Stimulated activated CD4-positive, alpha-beta T cell treated with anti-CD3 and anti-CD28 coated beads, Interleukin-2, amount 100 ng/mL, for 48 hours (primary cell): ENCODE results near the gene GPR157.

Experiments used
- DNase-seq, 2 donors: peaks; one replicate each; pipeline ENCODE4 v3.0.0-alpha.2; 2020

GPR157 gene

DNA sequence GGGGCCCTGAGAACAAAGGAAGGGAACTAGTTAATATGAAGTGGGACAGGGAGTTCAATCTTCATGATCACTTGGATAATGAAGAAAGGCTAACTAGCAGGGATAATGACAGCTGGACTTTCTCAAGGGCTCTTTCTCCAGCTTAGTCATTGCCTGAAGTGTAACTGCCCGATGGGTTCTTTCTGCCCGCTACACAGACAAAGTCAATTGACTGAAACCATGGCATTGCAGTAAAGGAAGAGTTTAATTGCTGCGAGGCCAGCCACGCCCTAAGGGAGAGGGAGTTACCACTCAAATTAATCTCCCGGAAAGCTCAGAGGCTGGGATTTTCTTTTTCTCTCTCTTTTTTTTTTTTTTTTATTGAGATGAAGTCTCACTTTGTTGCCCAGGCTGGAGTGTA, 42.9 kb downstream of the GPR157 start:
- no peak for DNase-seq

DNA sequence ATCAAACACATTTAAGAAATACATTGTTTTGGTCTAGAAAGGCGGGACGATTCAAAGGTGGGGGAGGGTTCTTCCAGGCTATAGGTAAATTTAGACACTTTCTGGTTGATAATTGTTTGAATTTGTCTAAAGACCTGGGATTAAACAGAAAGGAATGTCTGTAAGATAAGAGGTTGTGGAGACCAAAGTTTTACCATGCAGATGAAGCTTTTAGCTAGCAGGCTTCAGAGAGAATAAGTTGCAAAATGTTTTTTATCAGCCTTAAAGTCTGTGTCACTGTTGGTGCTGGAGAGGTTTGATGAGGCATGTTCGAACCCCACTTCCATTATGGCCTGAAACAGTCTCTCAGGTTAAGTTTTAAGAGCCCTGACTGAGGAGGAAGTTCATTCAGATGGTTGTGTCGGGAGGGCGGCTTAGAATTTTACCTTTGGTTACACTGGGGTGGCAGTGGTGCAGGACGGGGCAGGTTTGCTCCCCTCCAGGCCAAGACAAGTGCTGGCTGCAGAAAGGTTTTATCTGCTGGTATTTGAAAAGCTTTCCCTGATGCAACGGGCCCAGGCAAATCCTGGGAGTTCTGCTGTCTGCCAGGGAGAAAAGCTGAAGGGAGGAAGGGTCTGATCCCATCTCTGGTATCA, 43.5 kb downstream of the GPR157 start:
- DNase-seq: no peak

DNA sequence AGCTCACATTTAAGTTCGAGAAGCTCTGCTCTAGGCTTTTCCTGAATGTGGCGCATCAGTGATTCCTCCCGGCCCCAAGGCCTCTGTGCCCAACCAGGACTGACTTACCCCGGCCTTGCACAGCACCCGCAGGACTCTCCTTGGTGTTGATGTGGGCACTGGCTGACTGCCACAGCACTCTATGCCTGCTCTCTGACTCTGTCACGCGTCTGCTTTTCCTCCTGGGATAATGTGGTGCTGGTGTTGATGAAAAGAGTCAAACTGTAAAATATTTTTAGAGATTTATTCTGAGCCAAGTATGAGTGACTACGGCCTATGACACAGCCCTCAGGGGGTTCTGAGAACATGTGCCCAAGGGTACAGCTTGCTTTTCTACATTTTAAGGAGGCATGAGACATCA, 44.0 kb downstream of the GPR157 start:
- no peak for DNase-seq

DNA sequence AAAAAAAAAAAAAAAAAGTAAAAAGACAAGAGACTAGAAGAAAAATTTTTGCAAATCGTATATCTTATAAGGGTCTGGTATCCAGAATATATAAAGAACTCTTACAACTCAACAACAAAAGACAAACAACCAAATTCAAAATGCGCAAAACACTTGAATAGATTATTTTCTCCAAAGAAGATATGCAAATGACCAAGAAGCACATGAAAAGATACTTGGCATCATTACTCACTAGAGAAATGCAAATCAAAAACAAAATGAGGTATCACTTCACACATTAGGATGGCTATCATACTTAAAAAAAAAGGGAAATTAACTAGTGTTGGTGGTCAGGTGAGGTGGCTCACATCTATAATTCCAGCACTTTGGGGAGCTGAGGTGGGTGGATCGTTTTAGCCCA, 47.4 kb downstream of the GPR157 start:
- DNase-seq: no peak

DNA sequence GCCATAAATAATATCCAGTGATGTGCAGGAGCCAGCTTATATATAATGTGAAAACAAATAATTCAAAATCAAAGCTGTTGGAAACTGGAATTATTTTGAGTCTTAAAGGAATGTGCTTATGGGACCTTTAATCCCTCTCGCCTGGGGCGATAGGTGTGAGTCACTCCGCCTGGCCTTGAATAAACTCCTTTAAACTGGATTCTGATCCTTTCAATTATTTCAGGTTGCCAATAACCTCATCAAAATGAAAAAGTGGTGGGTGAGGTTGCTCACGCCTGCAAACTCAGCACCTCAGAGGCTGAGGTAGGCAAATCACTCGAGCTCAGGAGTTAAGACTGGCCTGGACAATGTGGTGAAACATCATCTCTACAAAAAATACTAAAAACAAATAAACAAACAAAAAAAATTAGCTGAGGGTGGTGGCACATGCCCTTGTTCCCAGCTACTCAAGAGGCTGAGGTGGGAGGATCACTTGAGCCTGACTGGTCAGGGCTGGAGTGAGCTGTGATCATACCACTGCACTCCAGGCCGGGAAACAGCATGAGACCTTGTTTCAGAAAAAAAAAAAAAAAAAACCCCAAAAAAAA, 48.1 kb downstream of the GPR157 start:
- DNase-seq: no peak

DNA sequence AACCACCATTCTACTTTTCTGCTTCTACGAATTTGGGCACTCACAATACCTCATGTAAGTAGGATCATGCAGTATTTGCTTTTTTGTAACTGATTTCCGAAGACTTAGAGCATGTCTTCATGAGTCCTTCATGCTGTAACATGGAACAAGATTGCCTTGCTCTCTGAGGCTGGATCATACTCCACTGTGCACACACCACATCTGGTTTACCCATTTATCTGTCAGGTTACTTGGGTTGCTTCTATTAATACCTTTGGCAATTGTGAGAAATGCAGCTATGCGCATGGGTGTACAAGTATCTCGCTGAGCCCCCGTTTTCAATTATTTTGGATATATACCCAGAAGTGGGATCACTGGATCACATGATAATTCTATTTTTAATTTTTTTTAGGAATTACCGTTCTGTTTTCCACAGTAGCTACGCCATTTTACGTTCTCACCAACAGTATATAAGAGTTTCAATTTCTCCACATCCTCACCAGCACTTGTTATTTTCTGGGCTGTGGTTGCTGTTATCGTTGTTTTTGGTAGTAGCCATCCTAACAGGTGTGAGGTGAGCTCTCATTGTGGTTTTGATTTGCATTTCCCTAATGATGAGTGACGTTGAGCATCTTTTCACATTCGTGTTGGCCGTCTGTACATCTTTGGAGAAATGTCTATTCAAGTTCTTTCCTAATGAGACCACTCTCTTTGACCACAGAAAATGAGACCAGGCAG, 48.8 kb downstream of the GPR157 start:
- no peak for DNase-seq

DNA sequence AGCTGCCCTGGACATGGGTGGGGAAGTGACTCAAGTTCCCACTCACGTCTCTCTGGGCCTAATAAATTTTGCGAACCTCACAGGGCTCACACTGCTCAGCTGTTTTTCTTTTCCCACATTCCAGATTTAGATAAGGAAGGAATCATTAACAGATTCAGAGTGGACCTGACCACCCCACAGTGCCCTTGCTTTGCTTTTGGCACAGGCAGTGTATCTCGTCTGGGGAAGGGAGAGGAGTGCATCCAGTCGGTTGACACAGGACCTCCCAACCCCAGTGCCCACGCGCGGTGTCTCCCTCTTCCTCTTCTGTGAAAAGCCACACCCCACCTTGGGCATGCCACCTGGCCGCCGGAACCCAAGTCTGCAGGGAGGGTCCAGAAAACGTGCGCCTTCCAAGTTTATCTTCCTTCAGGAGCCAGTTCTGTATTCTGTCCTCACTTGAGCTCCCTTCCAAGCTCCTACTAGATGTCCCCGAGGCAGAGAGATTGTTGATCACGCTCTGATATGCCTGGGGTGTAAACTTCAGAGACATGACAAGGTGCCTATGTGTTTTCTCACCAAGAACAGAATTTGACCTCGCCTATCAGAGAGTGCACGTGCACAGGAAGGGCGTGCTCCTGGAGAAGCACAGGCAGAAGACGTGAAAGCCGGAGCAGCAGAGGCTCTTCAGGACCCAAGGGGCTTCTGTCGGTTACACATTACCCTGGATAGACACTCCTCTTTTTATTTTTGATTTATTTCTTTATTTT, 50.0 kb downstream of the GPR157 start:
- no peak for DNase-seq

DNA sequence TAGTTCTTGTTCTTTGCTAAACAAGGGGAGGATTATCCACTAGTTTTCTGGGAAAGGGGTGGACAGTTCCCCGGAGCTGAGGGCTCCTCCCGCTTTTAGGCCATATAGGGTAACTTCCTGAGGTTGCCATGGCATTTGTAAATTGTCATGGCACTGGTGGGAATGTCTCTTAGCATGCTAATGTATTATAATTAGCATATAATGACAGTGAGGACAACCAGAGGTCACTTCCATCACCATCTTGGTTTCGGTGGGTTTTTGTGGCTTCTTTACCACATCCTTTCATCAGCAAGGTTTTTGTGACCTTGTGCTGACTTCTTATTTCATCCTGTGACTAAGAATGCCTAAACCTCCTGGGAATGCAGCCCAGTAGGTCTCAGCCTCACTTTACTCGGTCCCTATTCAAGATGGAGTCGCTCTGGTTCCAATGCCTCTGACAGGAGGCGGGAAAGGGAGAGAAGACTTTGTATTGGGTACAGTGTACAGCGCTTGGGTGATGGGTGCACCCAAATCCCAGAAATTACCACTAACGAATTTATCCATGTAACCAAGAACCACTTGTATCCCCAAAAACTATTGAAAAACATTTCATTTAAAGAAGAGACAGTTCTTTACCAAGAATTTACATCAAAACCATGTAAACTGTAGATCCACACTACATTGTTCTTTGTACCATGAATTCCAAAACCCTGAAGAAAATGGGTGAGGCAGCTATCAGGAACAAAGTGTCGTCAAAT, 50.7 kb downstream of the GPR157 start:
- DNase-seq: peak in 1 of 2 donors; percentile 2

DNA sequence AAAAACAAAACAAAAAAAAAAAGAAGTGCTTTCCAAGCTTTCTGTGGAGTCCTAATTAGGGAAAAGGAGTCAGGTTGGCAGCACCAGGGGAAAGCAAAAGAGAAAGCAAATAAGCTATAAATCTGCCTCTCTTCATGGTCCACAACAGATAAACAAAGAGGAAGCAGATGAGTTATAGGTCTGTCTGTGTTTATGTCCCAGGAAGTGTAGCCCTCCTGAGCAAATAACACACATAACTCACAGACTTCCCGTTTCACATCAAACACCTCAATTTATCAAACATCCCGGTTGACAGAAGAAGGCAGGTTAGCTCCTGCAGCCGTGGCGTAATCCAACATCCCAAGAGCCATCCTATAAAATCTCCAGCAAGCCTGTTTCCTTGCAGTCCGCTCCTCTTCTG, 53.9 kb downstream of the GPR157 start:
- no peak for DNase-seq

DNA sequence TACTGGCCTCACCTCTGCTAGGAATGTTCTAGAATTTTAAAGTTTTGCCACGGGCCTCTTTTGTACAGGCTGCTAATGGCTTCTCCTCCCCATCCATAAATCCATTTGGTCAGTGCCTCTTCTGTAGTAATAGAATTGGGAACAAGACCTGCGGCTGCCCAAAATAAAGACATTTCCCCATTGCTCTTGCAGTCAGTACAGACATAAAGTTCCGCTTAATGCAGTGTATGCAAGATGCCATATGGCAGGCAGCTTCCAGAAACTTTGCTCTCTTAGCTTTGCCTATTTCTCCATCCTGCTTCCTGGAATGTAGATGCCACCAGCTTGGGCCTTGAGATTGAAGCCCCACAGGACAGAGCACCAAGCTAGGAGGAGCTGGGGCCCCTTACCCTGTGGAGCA, 55.8 kb downstream of the GPR157 start:
- DNase-seq: no peak

DNA sequence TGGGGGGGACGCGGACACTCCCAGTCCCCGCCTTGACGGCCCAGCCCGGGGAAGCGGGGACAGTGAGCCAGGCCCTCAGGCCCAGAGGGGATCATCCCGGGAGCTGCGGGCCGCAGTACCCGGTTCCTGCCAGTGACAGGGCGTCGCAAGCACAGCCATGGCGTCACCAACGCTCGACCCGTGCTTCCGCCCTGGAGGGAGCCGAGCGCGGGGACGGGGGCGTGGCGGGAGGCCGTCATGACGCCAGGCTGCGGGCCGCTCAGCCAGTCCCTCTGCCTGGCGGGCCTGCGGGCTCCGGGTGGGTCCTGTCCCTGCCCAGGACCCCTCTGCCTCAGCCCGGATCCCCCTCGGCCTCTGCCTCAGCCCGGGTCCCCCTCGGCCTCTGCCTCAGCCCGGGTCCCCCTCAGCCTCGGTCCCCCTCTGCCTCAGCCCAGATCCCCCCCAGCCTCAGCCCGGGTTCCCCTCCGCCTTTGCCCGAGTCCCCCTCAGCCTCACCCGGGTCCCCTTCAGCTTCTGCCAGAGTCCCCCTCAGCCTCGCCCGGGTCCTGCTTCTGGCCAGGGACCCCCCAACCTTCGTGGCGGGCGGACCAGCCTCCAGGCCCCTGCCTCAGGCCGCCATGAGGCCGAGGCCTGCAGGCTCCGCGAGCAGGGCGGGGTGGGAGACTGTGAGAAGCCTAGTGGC, 57.2 kb downstream of the GPR157 start:
- DNase-seq: no peak

DNA sequence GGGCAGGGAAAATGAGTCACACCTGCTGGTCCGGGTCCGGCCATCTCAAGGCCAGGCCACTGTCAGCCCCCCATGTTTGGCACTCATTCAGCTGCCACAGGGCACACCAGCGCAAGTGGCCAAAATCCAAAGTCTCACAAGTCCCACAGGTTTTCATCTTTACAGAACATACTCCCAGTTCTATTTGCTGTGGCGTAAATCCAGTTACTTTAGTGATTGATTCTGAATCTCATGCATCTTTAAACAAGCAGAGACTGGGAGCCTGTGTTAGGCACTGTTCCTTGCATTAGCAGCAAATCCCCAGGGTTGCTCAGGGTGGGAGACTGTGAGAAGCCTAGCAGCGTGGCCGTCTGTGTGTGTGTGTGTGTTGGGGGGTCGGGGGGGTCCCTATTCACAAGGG, 58.4 kb downstream of the GPR157 start:
- DNase-seq: no peak

DNA sequence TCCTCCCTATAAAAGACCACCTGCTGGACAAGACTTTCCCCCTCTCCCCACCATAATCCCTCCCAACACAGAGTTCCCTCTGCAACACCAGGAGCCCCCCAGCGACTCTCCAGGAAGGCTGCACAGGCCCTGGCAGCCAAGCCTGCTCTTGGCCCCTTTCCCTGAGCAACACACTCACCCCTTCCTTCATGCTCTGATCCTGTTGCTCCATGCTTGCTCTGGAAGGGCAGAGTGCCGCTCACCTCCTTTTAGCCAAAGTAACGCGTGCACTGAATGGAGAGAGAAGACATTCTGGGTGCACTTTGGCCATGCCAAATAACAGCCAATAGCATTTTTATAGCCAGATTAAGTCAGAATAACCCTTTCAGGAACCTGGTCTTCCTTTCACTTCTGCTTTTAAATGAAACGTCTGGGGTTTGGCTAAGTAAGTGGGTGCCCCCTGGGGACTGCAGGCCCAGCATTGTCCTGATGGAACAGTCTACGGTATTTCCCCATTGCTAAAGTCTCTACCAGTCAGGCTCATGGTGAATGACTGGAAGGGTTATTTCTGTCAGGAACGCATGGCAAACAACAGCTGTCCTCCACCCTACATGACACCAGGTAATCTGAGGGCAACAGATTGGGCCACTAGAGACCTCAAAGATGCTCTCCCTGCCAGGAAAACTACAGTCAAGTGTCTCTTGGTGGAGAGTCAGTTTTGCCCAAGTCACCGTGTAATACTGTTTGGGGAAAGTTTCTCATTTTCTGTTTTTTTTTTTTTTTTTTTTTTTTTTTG, 59.4 kb downstream of the GPR157 start, which contains the start of gene SLC2A5:
SLC2A5 (minus strand) TSS at position 310 of the 775 bp plus-strand sequence; CDS start at position 211, 99 bp downstream.
- no peak for DNase-seq

DNA sequence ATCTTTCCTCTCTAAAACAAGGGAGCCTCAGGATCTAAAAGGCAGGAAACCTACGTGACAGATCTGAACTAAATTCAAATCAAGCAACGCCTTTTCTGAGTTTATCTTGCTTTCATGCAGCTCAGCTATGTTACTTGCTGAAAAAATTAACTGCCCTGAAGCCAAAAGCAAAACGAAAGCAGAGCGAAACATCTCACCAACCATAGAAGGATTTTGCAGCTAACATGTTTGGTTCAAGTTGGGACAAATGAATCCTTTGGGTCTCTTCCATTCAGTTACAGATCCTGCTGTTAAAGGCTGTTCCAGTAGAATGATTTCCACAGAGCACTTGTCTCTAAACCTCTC, 59.9 kb downstream of the GPR157 start:
- no peak for DNase-seq

DNA sequence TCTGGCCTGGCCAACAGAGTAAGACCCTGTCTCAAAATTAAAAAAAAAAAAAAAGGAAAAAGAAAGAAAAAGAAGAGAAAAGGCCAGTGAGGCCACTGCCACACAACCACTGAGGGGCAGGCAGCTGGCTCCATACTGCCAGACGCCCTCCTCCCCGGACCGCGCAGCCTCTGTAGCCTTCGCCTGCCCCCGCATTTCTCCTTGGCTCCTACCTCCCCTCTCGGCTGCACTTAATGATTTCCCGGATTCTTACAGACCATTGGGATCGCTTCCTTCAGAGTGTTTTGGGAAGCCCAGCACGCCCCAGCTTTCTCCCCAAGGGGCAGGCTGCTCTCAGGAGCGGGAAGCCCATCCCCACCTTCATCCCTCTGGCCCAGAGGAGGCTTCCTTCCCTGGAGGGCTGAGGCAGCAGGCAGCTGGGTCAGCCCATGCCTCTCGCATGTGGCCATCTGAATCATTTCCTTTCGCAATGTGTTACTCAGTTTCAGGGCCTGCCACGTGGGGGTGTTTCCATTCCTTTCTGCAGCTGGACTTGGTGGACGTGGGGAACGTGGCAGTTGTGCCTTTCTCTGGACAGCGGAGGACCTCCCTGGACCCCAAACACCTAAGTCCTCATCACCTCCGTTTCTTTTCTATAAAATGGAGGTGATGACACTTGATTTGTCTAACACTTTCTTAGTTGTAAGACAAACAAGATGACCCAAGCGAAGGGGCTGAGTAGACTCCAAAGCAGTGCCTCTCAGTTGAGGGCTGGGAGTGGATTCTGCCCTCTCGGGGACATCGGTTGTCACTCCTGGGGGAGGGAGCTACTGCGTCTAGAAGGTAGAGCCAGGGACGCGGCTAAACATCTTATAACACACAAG, 61.7 kb downstream of the GPR157 start:
- no peak for DNase-seq

DNA sequence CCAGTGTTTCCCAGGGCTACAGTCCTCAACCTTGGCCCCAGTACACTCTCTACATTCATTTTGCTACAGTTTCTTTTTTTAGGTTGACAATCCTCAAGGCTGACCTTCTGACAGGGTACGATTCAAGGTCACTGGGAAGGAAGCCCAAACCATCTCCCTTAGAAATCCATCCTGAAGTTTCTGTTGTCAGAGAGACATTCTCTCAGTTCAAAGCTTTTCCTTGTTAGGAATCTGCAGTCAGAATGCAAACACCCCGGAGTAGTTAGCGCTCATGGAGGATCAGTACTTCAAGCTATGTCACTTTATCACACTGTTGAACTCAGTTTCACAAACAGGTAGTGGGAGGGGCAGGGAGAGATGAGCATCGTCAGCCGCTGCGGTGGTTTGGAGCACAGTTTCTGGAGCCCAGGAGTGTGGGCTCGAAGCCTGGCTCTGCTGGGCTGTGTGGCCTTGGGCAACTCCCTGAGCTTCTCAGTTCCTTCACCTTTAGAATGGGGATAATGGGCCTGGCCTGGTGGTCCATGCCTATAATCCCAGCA, 63.6 kb downstream of the GPR157 start:
- DNase-seq: no peak

DNA sequence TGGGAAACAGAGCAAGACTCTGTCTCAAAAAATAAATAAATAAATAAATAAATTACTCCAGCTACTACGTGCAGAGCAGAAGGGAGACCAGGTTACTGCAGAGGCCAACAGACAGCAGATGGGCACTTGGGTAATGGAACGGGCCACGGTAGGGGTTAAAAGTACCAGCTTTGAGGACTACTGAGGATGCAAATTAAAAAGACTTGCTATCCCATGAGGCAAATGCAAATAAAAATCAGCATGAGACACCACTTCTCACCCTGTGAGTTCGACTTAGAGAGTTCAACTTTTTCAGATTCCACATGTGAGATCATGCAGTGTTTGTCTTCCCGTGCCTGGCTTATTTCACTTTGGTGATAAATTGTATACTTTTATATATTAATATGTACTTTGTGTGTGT, 66.1 kb downstream of the GPR157 start:
- DNase-seq: no peak

DNA sequence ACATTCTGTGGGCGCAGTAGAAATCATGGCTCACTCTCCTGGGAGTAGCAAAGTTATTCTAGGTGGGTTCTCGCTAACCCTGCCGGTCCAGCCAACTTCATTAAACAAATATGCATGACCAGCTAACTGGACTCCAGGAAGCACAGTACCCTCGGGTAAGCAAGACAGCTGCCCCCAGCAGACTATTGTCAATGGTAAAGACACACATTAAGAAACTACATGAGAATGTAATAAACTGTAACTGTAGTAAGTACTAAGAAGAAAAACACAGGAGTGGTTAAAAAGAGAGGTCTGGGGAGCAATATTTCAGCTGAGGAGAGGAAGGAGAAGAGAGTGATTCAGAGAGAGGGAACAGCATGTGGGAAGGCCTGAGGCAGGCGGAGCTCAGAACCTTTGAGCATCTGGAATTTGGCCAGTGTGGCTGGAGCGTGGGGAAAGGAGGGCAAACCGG, 66.9 kb downstream of the GPR157 start:
- DNase-seq: no peak

DNA sequence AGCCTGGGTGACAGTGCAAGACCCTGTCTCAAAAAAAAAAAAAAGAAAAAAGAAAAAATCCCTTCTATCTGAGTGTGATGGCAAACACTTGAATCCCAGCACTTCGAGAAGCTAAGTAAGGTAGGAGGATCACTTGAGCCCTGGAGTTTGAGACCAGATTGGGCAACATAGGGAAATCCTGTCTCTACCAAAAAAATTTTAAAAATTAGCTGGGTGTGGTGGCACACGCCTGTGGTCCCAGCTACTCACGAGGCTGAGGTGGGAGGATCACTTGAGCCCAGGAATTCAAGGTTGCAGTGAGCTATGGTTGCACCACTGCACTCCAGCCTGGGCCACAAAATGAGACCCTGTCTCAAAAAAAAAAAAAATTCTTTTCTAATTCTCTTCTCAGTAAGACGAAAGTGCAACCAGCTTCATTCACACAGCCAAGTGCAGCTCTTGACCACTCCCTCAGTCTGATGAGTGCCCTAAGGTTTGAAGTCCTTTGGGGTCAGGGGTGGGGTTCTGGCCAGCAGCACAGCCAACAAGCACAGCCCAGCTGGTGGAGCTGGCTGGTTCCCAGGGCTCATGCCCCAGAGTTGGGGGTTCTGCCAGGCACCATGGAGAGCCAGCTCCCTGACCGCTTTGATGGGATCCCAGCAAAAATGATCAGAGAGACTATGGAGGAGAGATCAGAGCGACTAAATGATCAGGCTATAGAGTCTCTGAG, 67.5 kb downstream of the GPR157 start:
- DNase-seq: no peak
